HG03354 (cell line): ENCODE results near the gene CABP4.

Experiments used
- ATAC-seq: cut with Tn5 transposase; IDR thresholded peaks from one replicate; pipeline ENCODE4 v1.9.1; 2021; ENCODE audit warnings: mild to moderate bottlenecking; ENCODE audit not compliant: unreplicated experiment, poor library complexity, severe bottlenecking

Gene CABP4

GRCh38 chr11:67434395-67434881 is 20.7 kb upstream of the CABP4 start:
- no peak for ATAC-seq

DNA sequence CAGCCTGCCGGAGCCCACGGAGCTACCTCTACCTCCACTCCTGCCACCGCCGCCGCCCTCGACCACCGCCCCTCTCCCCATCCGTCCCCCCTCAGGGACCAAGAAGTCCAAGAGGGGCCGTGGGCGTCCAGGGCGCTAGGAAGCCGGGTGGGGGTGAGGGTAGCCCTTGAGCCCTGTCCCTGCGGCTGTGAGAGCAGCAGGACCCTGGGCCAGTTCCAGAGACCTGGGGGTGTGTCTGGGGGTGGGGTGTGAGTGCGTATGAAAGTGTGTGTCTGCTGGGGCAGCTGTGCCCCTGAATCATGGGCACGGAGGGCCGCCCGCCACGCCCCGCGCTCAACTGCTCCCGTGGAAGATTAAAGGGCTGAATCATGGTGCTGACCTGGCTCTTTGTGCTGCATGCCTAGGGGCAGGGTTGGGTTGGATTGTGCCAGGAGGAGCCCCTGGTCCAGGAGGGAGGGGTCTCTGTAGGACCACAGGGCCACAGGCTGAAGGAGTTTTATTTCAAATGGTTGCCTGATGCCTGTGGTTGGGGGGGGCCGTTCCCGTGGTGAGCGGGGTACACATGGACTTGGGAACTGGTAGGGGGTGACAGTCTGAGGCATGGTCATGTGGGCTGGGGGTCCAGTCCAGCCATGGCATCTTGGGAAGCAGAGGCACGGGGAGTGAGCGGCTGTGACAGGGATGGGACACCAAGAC is 20.0 kb upstream of the CABP4 start:
- ATAC-seq, result no peak

- no peak for ATAC-seq
Observed at GRCh38 chr11:67435727-67436458, 19.3 kb upstream of the CABP4 start.

- ATAC-seq, result peak; percentile 42
Observed at GRCh38 chr11:67436459-67437081, 18.6 kb upstream of the CABP4 start.

DNA sequence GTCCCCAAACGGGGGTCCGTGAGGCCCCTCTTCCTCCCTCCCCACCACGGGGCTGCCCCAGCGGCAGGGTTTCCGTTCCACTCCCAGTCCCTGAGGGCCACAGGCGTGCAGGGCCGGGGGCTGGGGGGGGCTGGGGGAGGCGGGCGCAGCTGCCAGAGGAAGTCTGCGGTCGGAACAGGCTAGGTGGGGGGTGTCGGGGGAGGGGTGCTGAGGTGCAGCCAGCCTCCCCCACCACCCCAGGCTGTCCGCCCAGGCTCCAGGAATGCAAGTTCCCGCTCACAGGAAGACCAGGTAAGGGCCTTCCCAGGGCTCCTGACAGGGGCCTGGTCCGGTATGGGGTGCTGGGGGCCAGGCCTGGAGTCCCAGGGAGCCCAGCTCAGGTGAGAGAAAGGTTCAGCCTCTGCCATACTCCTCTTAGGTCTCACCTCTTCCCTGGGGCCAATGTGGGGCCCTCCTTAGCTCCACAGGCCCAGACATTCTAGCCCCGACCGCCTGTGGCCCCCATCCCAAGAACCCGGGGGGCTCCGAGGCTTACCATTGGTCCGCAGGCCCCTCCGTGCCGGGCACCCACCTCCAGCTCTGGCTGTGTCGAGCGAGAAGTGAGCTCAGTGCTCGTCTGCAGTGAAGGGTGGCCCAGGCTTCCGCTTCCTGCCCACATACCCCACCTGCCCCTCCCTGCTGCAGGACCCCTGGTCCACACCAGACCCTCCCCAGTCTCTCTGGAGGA is 17.9 kb upstream of the CABP4 start, which contains the start of gene PTPRCAP:
Gene PTPRCAP (minus strand): TSS at position 601 of the 727 bp plus-strand sequence. CDS start 63 bp downstream, at position 538.
- ATAC-seq, result peak; percentile 39

- ATAC-seq, result no peak
Observed at GRCh38 chr11:67437809-67438157, 17.4 kb upstream of the CABP4 start.

DNA sequence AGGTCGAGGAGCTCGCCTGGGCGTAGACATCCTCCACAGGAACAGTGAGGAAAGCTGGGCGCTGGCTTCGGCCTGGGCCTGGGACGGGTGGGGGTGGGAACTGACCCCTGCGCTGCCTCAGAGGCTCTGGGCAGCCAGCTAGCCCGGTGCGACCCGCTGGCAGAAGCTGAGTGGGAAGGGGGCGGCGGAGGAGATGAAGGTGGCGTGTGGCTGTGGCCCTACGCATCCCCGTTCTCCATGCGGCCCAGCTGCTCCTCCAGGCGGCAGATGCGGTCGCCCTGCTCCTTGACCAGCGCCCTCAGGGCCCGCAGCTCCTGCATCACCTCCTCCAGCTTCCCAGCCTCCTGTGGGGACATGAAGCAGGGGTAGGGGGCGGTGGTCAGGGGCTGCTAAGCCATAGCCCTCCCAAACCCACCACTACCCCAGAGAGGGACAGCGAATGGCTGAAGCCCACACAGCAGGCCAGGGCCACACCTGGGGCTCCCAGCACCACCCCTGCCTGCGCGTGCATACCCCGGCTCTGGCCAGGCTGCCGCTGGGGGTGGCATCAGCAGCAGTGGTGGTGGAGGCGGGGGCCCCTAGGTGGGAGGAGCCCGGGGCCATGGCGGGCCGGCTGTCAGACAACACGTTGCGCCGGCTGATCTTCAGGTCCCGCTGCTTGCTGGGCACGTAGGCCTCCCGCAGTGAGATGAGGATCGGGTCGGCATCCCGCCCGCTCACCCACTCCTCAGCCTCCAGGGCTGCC is 16.8 kb upstream of the CABP4 start:
- ATAC-seq, result no peak

DNA sequence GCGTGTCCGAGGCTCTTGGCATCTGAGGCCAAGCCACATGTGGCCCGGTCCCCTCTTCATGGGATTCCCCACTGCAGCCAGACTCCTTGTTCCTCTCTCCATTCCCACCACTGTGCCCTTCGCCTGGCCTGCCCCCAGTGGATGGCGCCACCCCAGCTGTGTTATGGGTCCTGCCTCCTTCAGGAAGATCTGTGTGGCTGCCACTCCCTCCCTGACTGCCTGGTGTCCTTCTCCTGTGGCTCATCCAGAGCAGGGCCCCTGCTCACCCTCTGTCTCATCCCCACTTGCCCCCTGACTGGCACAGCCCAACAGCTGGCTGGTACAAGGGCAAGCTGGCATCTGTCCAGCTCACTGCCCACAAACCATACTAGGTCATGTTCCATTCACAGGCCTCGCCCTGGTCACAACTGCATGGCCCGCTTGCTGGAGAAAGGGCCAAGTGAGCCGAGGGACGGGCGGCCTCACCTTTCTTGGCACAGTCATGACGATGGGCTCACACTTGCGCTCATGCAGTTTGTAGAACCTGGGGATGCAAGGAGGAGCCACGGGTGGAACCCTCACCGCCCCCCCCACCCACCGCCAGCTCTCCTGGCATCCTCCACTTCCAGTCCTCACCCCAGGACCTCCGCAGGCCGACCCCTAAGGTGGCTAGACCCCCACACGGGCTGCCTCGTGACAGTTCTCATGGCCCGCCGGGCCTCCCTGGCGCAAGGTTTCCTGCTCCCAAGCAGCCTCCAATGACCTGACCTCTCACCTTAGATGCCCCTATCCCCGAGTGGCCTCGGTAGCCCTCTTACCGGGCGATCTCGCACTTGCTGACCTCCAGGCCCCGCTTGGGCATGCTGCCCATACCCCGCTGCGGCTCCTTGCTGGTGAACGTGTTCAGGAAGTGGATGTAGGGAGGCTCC is 15.6 kb upstream of the CABP4 start:
- no peak for ATAC-seq

- ATAC-seq, result no peak
Observed at GRCh38 chr11:67440229-67441097, 14.7 kb upstream of the CABP4 start.

DNA sequence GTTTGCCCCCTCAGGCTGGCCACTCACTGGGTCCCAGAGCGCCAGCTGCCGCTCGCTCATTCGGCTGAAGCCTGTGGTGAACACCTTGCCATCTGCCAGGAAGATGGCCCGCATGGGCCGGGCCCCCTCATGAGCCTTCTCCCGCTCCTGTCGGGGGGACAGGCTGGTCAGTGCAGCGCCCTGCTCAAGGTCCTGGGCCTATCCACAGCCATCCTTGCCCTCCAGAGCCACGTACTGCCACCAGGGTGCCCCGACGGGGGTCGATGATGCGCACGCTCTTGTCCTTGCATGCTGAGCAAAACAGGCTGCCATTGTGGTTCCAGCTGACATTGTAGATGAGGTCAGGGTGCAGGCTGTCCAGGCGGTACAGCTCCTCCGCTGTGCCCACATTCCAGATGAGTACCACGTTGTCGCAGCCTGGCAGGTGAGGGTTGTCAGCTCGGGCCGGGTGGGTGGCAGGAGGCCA is 14.0 kb upstream of the CABP4 start:
- no peak for ATAC-seq

GRCh38 chr11:67441731-67442351 is 13.3 kb upstream of the CABP4 start:
- no peak for ATAC-seq

DNA sequence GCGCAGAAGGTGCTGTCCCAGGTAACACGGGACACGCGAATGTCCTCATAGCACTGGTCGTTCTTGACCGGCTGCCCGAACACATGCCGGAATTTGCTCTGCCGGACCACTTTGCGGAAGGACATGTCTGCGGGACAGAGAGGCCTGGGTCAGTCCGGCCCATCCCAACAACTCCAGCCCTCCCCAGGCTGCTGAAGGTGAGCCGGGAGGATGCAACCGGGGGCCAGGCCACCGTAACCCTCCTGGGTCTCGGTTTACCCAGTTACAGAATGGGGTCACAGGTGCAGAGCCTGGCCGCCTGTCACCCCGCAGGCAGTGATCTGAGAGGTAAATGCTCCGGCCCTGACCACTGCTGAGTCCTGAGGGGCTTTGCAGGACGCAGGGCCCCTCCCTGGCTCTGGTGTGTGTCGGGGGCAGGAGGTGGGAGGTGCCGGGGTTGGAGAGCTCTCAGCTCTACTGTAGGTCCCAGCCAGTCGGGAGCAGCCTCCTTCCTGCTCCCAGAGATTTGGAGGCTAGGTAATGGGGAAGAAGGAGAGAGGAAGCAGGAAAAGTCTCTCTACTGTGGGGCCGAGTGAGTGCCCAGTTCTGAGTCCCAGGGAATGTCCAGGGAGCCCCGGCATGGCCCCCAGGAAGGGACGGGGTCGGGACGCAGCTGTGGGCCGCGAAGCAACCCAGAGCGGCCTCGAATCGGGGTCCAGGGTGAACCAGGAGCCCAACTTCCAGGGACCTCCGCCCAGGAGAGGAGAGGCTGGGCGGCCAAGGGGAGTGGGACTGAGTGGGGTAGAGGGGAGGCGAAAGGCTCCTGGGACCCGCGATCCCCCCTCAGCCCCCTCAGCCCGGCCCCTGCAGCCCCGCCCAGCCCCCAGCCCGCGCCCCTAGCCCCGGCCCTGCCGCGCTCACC is 12.4 kb upstream of the CABP4 start:
- no peak for ATAC-seq

DNA sequence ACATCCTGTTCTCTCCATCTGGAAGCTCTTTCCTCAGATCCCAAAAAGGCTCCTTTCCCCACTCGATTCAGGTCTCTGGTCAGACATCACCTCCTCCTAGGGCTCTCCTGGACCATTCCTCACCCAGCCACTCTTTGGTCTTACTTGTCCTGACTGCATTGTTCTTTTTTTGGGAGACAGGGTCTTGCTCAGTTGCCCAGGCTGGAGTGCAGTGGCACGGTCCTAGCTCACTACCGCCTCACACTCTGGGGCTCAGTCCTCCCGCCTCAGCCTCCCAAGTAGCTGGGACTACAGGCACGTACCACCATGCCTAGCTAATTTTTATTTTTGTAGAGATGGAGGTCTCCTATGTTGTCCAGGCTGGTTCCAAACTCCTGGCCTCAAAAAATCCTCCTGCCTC is 9.6 kb upstream of the CABP4 start:
- ATAC-seq, result no peak

DNA sequence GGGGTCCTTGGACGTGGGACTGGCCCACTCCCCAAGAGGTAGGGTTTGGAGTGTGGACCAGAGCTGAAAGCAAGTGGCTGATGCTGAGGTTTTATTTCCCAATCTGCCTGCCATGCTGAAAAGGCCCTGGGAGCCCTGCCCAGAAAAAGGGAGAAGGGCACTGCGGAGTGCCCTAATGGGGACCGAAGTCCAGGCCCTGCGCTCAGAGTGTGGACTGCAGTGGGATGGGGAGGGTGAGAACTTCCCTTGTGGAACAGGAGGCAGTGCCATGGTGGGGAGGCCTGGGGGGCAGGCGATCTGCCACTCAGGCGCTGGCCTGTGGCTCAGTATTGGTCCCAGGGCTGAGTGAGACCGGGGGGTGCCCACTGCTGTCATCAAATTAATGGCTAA is 6.9 kb upstream of the CABP4 start:
- ATAC-seq, result no peak

- ATAC-seq, result no peak
Observed at GRCh38 chr11:67449116-67449844, 5.9 kb upstream of the CABP4 start.
